ENCODE results near the gene DOCK1.

DOCK1 gene

GRCh38 chr10:127368101-127368500 is 462.9 kb downstream of the DOCK1 start:
- no peak for DNase-seq (ENCODE audit: insufficient read length, low spot score)
- FAIRE-seq, result no peak

GRCh38 chr10:127368929-127369328 is 463.7 kb downstream of the DOCK1 start:
- no peak for FAIRE-seq
- no peak for DNase-seq (ENCODE audit: insufficient read length, low spot score)

- FAIRE-seq (no peak), DNase-seq (ENCODE audit: insufficient read length, low spot score) (no peak)
Measured at GRCh38 chr10:127370601-127371000, 465.4 kb downstream of the DOCK1 start.

- DNase-seq (ENCODE audit: insufficient read length, low spot score) (no peak), FAIRE-seq (no peak)
Measured at GRCh38 chr10:127372361-127372760, 467.1 kb downstream of the DOCK1 start.

GRCh38 chr10:127374074-127374680 is 468.9 kb downstream of the DOCK1 start:
- DNase-seq (ENCODE audit: insufficient read length, low spot score), result no peak
- FAIRE-seq, result no peak

GRCh38 chr10:127374901-127375300 is 469.7 kb downstream of the DOCK1 start:
- FAIRE-seq (no peak), DNase-seq (ENCODE audit: insufficient read length, low spot score) (no peak)

- no peak for DNase-seq (ENCODE audit: insufficient read length, low spot score)
- FAIRE-seq, result no peak
Measured at GRCh38 chr10:127375461-127375860, 470.2 kb downstream of the DOCK1 start.

- DNase-seq (ENCODE audit: insufficient read length, low spot score) (no peak), FAIRE-seq (no peak)
Measured at GRCh38 chr10:127376071-127376470, 470.8 kb downstream of the DOCK1 start.

- DNase-seq (ENCODE audit: insufficient read length, low spot score) (no peak), FAIRE-seq (no peak)
Measured at GRCh38 chr10:127378628-127379027, 473.4 kb downstream of the DOCK1 start.

- DNase-seq (ENCODE audit: insufficient read length, low spot score) (no peak), FAIRE-seq (no peak)
Measured at GRCh38 chr10:127384532-127384931, 479.3 kb downstream of the DOCK1 start.

GRCh38 chr10:127385066-127385465 is 479.8 kb downstream of the DOCK1 start:
- FAIRE-seq (no peak), DNase-seq (ENCODE audit: insufficient read length, low spot score) (no peak)

GRCh38 chr10:127386606-127387327 is 481.5 kb downstream of the DOCK1 start:
- DNase-seq (ENCODE audit: insufficient read length, low spot score), result no peak

GRCh38 chr10:127391875-127392274 is 486.6 kb downstream of the DOCK1 start:
- DNase-seq (ENCODE audit: insufficient read length, low spot score) (no peak), FAIRE-seq (no peak)

More at GRCh38 chr10:127386606-127387327, 481.5 kb downstream of the DOCK1 start:
- FAIRE-seq, result no peak

- DNase-seq (ENCODE audit: insufficient read length, low spot score) (no peak), FAIRE-seq (no peak)
Measured at GRCh38 chr10:127392351-127393235, 487.4 kb downstream of the DOCK1 start.

GRCh38 chr10:127398140-127398970 is 493.1 kb downstream of the DOCK1 start:
- DNase-seq (ENCODE audit: insufficient read length, low spot score) (peak; percentile 34), FAIRE-seq (no peak)

GRCh38 chr10:127398971-127399365 is 493.7 kb downstream of the DOCK1 start:
- DNase-seq (ENCODE audit: insufficient read length, low spot score) (no peak), FAIRE-seq (no peak)

- DNase-seq (ENCODE audit: insufficient read length, low spot score), result no peak
- no peak for FAIRE-seq
Measured at GRCh38 chr10:127399668-127400067, 494.4 kb downstream of the DOCK1 start.

GRCh38 chr10:127400216-127400615 is 495.0 kb downstream of the DOCK1 start:
- DNase-seq (ENCODE audit: insufficient read length, low spot score), result no peak
- FAIRE-seq, result no peak

- no peak for DNase-seq (ENCODE audit: insufficient read length, low spot score)
- no peak for FAIRE-seq
Measured at GRCh38 chr10:127402596-127403409, 497.6 kb downstream of the DOCK1 start.

GRCh38 chr10:127405221-127405620 is 500.0 kb downstream of the DOCK1 start:
- FAIRE-seq, result no peak
- DNase-seq (ENCODE audit: insufficient read length, low spot score), result peak; percentile 5

Measured in HTR-8/SVneo (cell line).